GM12891 (cell line): ENCODE data around the gene HOXC12.

Experiments
- POLR2A ChIP-seq: IDR thresholded peaks from 2 replicates; pipeline ENCODE4 v1.6.1; 2011; ENCODE audit warnings: low read depth, low read length, control low read depth
- POLR2AphosphoS5 ChIP-seq: IDR thresholded peaks from 2 replicates; pipeline ENCODE4 v1.6.1; 2011; ENCODE audit warnings: low read depth, low read length, control low read depth
- SPI1 ChIP-seq: IDR thresholded peaks from 2 replicates; pipeline ENCODE4 v1.6.1; 2011; ENCODE audit warnings: low read depth, low read length, control low read depth
- TAF1 ChIP-seq: IDR thresholded peaks from 2 replicates; pipeline ENCODE4 v1.6.1; 2011; ENCODE audit warnings: low read depth, low read length, control low read depth

- TF ChIP-seq POLR2AphosphoS5 = no peak
- TF ChIP-seq POLR2A = no peak
- TF ChIP-seq TAF1 = no peak
- no peak for TF ChIP-seq SPI1
Observed at GRCh38 chr12:53928054-53928835, 26.5 kb upstream of the HOXC12 start.
